Subcutaneous adipose tissue (tissue), 4 donors: Measurements from ENCODE around the gene NUMBL. TPM values are rescaled to one million over a fixed set of nuclear protein-coding genes. Genes with fewer than 3 reads are reported as not detected.

ENCODE experiments used
- small RNA-seq: library from RNA; depleted of rRNA; stranded (forward); fragments of <200 nt; gene quantifications from one replicate; pipeline ENCODE3, GENCODE V24; 2016
- total RNA-seq, 4 donors: library from RNA; depleted of rRNA; stranded (reverse); fragments of >200 nt; gene quantifications; one replicate each; pipeline ENCODE4 v1.1.0, GENCODE V29; 2016
- TF ChIP-seq, protein P1 (sequence below): fragments of 450-650 bp; IDR thresholded peaks from one replicate; pipeline ENCODE4 v1.5.1; 2016; ENCODE audit warnings: low read depth, mild to moderate bottlenecking, control low read depth, antibody characterized with exemption, moderate library complexity

Gene NUMBL
- total RNA-seq, 4 donors from 2014 or later = 20.7 to 58.4 (median 50.0) TPM

DNA sequence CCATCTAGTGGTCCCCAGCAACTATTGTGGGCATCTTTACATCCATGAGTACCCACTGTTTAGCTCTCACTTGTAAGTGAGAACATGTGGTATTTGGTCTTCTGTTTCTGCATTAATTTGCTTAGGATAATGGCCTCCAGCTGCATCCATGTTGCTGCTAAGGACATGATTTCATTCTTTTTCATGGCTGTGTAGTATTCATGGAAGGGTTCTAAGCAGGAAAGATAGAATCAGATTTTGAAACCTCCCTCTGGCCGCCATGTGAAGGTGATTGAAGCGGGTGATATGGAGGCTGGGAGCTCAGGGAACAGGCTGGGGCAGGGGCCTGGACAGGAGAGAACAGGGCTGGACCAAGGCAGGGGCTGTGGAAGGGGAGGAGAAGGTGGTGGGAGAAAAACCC, 69.2 kb downstream of the NUMBL start:
- TF ChIP-seq, protein P1, sequence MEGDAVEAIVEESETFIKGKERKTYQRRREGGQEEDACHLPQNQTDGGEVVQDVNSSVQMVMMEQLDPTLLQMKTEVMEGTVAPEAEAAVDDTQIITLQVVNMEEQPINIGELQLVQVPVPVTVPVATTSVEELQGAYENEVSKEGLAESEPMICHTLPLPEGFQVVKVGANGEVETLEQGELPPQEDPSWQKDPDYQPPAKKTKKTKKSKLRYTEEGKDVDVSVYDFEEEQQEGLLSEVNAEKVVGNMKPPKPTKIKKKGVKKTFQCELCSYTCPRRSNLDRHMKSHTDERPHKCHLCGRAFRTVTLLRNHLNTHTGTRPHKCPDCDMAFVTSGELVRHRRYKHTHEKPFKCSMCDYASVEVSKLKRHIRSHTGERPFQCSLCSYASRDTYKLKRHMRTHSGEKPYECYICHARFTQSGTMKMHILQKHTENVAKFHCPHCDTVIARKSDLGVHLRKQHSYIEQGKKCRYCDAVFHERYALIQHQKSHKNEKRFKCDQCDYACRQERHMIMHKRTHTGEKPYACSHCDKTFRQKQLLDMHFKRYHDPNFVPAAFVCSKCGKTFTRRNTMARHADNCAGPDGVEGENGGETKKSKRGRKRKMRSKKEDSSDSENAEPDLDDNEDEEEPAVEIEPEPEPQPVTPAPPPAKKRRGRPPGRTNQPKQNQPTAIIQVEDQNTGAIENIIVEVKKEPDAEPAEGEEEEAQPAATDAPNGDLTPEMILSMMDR = no peak

DNA sequence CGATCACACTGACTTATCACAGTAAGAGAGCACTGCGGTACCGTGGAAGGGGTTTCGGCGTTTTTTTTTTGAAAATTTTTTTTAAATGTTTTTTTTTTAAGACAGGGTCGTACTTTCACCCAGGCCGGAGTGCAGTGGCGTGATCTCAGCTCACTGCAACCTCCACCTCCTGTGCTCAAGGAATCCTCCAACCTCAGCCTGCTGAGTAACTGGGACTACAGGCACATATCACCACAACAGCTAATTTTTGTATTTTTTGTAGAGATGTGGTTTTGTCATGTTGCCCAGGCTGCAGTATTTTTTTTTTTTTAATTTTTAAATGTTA, 70.3 kb downstream of the NUMBL start:
- TF ChIP-seq, protein P1 = no peak

DNA sequence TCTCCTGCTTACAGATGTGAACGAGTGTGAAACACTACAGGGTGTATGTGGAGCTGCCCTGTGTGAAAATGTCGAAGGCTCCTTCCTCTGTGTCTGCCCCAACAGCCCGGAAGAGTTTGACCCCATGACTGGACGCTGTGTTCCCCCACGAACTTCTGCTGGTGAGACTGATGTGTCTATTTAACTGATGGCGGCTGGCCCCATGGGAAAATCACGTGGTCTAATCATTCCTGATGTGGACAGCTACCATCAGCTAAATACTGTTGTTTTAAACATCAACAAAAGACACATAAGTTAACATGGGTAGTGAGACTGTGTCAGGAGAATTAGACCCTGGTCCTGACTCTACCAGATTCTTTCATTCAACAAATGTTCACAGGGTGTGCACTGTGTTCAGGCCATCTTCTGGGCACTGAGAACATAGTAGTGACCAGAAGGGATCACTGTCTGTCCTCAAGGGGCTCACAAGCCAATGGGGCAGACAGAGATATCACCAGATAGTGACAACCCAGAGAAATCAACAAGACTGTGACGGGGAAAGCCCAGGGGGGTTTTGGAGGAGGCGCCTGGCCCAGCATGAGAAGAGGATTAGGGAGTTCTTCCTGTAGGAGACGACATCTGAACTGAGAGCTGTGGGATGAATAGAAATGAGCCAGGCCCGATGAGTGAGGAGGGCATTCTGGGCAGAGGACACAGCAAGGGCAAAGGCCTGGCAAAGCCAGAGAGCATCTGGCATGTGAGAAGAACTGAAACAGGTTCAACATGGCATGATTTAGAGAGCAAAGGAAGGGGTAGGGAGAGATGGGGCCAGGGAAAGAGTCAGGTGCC, 70.9 kb downstream of the NUMBL start:
- TF ChIP-seq, protein P1 = no peak

DNA sequence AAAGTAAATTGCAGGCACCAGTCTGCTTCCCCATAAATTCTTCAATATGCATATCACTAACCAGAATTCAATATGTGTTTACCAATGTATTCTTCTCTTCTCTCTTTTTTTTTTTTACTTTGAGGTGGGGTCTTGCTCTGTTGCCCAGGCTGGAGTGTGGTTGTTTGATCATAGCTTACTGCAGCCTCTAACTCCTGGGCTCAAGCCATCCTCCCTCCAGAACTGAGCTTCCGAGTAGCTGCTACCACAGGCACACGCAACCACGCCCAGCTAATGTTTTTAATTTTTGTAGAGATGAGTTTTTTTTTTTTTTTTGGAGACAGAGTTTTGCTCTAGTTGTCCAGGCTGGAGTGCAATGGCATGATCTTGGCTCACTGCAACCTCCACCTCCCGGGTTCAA, 72.5 kb downstream of the NUMBL start:
- TF ChIP-seq, protein P1 = no peak

DNA sequence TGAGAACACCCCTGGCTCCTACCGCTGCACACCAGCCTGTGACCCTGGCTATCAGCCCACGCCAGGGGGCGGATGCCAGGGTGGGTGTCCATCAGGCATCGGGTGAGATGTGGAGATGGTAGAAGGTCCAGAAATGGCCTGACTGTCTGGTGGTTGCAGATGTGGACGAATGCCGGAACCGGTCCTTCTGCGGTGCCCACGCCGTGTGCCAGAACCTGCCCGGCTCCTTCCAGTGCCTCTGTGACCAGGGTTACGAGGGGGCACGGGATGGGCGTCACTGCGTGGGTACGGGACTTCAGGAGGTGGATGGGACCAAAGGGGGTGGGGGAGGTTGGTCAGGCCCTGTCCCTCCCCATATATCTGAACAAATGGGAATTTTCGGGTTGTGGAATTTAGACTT, 73.5 kb downstream of the NUMBL start:
- TF ChIP-seq, protein P1 = no peak

DNA sequence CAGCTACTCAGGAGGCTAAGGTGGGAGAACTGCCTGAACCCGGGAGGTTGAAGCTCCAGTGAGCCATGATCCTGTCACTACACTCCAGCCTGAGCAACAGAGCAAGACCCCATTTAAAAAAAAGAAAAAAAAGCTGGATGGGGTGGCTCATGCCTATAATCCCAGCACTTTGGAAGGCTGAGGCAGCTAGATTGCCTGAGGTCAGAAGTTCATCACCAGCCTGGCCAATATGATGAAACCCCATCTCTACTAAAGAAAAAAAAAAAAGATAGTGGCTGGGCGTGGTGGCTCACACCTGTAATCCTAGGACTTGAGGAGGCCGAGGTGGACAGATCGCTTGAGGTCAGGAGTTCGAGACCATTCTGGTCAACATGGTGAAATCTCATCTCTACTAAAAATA, 74.3 kb downstream of the NUMBL start:
- TF ChIP-seq, protein P1 = no peak

Small RNA genes within 50 kb of the gene (small RNA-seq; reads per million reads assigned to genes)
- gene RNU6-195P = not detected

Other genes starting within 250 kb of the NUMBL start
- 10 to 100 TPM; 13.7 to 17.5 (median 15.5) TPM for gene SERTAD3, start 246.3 kb downstream of the NUMBL start, total RNA-seq
- 100 to 1,000 TPM; 213 to 378 (median 247) TPM for gene BLVRB, start 224.9 kb downstream of the NUMBL start, total RNA-seq
- gene SPTBN4, start 223.7 kb downstream of the NUMBL start, total RNA-seq = 1 to 10 TPM; 1.4 to 5.1 (median 2.3) TPM
- 10 to 100 TPM; 29.0 to 48.4 (median 34.8) TPM for gene SHKBP1, start 113.8 kb downstream of the NUMBL start, total RNA-seq
- 100 to 1,000 TPM in 1 of 4 donors, 10 to 100 TPM in 3; 39.0 to 170 (median 78.7) TPM for gene LTBP4, start 89.3 kb downstream of the NUMBL start, total RNA-seq
- gene COQ8B, start 26.2 kb upstream of the NUMBL start, total RNA-seq = 10 to 100 TPM; 16.5 to 32.2 (median 28.6) TPM
- gene ITPKC, start 26.5 kb upstream of the NUMBL start, total RNA-seq = 10 to 100 TPM; 20.9 to 68.6 (median 40.5) TPM
- gene ACTMAP, start 59.8 kb upstream of the NUMBL start, total RNA-seq = 1 to 10 TPM; 1.3 to 8.3 (median 4.5) TPM
- 10 to 100 TPM; 19.1 to 50.1 (median 29.7) TPM for gene SNRPA, start 60.6 kb upstream of the NUMBL start, total RNA-seq
- not detected for gene MIA, start 84.9 kb upstream of the NUMBL start, total RNA-seq
- gene RAB4B, start 87.6 kb upstream of the NUMBL start, total RNA-seq = 10 to 100 TPM; 14.8 to 52.6 (median 28.2) TPM
- gene EGLN2, start 108.5 kb upstream of the NUMBL start, total RNA-seq = 100 to 1,000 TPM in 1 of 4 donors, 10 to 100 TPM in 3; 36.4 to 151 (median 72.6) TPM
- gene CYP2A6, start 159.8 kb upstream of the NUMBL start, total RNA-seq = 1 to 10 TPM in 2 of 4 donors, under 1 TPM in 1, not detected in 1; 0.94 to 1.7 (median 1.3) TPM
- not detected for gene CYP2A7, start 191.6 kb upstream of the NUMBL start, total RNA-seq